Kidney capillary endothelial cell (primary cell): ENCODE data around the gene SCCPDH.
A peak's percentile ranks its signal among the peaks of the same experiment; 100 is the strongest.
"Not testable (repeated sequence)": the region's sequence is repeated elsewhere in the genome, so short reads cannot be mapped to it uniquely, and the experiment has no call there.

Experiments
- DNase-seq: peaks from one replicate; pipeline ENCODE4 v3.0.0-alpha.2; 2018; ENCODE audit warnings: low spot score

Gene SCCPDH

GRCh38 chr1:246724016-246724730 is at the start of gene SCCPDH:
Gene SCCPDH, plus strand, starts transcription at chr1:246724409. Its CDS starts 14 bp downstream, at chr1:246724423.
- peak; percentile 53 for DNase-seq

- DNase-seq = no peak
Observed at GRCh38 chr1:246677842-246678241, 46.4 kb upstream of the SCCPDH start.

GRCh38 chr1:246678816-246679793 is 45.1 kb upstream of the SCCPDH start:
- DNase-seq = no peak

GRCh38 chr1:246679794-246680177 is 44.4 kb upstream of the SCCPDH start:
- peak; percentile 38 for DNase-seq

GRCh38 chr1:246680190-246680589 is 44.0 kb upstream of the SCCPDH start:
- DNase-seq = peak; percentile 59

GRCh38 chr1:246680696-246681130 is 43.5 kb upstream of the SCCPDH start:
- DNase-seq = no peak

- DNase-seq = no peak
Observed at GRCh38 chr1:246681900-246682895, 42.0 kb upstream of the SCCPDH start.

GRCh38 chr1:246683521-246683920 is 40.7 kb upstream of the SCCPDH start:
- DNase-seq = no peak

GRCh38 chr1:246687002-246687401 is 37.2 kb upstream of the SCCPDH start:
- no peak for DNase-seq

- DNase-seq = peak; percentile 60
Observed at GRCh38 chr1:246689409-246690008, 34.7 kb upstream of the SCCPDH start.

- no peak for DNase-seq
Observed at GRCh38 chr1:246690100-246690499, 34.1 kb upstream of the SCCPDH start.

- DNase-seq = no peak
Observed at GRCh38 chr1:246691622-246692495, 32.4 kb upstream of the SCCPDH start.

- DNase-seq = not testable (repeated sequence)
Observed at GRCh38 chr1:246694213-246694895, 29.9 kb upstream of the SCCPDH start.

GRCh38 chr1:246695136-246695535 is 29.1 kb upstream of the SCCPDH start:
- DNase-seq = peak; percentile 25

GRCh38 chr1:246695666-246696065 is 28.5 kb upstream of the SCCPDH start:
- no peak for DNase-seq

GRCh38 chr1:246698466-246699094 is 25.6 kb upstream of the SCCPDH start:
- DNase-seq = no peak

- DNase-seq = peak; percentile 91
Observed at GRCh38 chr1:246699095-246699735, 25.0 kb upstream of the SCCPDH start.

- no peak for DNase-seq
Observed at GRCh38 chr1:246703581-246703980, 20.6 kb upstream of the SCCPDH start.

- no peak for DNase-seq
Observed at GRCh38 chr1:246705368-246705767, 18.8 kb upstream of the SCCPDH start.
